NCI-H2029 treated with DMSO at 0.1 percent for 48 hours (cell line): ENCODE data around the gene GPHN.
"Not testable (repeated sequence)": the region's sequence is repeated elsewhere in the genome, so short reads cannot be mapped to it uniquely, and the experiment has no call there.

ENCODE experiments used
- DNase-seq: peaks from one replicate; lab custom pipeline; 2025; lab: John Stamatoyannopoulos, UW

GPHN gene

DNA sequence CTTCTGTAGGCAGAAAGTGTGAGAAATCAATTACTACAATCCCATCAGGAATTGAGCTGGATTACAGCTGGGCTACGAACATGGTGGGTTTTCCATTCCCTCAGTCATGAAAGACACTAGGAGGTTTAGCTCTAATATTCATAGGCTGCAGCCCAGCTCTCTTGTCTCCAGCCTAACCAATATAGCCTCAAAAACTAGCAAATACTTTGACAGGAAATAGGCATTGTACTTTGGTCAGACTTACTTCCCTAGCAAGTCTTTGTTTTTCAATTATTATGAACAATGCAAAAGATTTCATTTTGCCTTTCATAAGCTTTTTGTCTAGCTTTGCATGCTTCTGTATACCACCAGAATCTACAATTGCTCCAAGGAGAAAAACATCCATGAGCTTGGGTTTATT is 296.2 kb downstream of the GPHN start:
- no peak for DNase-seq

DNA sequence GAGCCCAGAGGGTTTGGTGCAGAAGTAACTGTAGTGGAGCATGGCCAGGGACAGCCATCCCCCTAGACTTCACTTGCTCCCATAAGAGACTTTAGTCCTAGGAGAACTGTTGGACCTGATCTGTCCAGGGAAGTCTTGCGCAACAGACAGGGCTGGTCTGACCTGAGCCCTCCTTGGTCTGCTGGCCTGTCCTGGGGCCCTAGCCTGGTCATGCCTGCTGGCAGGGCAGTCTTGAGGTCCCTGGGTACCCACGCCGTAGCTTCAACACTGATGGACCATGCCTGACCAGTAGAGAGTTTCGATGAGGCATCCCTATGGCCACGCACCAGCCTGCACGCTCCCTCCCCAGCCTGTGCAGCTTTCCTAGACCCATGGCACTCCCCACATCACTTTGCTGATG is 305.7 kb downstream of the GPHN start:
- DNase-seq, result no peak

DNA sequence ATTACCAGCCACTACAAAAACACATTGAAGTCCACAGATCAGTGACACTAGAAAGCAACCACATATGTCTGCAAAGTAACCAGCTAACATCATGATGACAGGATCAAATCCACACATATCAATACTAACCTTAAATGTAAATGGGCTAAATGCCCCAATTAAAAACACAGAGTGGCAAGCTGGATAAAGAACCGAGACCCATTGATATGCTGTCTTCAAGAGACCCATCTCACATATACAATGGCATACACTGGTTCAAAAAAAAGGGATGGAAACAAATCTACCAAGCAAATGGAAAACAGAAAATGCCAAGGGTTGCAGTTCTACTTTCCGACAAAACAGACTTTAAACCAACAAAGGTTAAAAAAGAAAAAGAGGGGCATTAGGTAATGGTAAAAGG is 307.7 kb downstream of the GPHN start:
- DNase-seq, result no peak

DNA sequence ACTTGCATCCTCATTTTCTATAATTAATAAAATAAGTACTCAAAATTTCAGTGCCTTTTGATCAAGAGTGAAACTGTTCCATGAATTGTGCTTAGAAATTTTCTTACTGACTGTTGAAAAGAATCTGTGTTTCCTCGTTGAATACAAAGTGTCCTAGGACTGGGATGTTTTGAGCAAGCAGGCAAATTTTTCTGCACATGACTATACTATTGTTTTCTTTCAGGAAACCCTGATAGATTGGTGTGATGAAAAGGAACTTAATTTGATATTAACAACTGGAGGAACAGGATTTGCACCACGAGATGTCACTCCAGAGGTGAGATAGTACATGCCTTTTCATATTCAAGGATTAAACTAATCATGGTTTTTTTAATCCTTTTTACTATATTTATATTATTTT is 316.3 kb downstream of the GPHN start:
- no peak for DNase-seq

DNA sequence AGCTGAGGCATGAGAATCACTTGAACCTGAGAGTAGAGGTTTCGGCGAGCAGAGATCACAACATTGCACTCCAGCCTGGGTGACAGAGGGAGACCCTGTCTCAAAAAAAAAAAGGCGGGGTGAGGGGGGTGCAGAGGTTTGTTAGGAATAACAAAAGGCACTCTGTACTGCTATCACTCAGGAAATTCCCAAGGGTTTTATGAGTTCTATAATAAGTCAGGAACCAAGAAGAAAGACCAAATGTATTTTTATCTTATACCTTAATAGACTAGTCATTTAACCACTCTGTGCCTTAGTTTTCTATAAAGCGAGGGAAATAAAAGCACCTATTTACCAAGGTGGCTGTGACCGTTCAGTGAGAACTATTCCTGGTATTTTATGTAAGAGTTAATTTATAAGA is 319.2 kb downstream of the GPHN start:
- DNase-seq, result no peak

DNA sequence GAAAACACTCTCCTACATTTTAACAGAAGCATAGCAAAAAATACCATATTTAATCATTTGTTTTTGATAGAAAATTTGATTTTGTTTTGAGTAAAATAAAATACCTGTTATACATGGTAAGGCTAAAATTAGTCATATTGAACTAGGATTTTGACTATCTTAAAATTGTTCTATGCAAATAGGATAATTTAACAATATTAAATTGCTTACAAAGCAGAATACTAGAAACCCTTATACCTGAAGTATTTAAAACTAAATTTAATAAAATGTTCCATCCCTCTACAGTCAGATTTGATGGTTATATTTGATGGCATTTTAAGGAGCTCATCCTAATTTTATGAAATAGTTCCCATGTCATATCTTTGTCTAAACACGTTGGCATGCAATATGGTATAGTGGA is 323.2 kb downstream of the GPHN start:
- no peak for DNase-seq

DNA sequence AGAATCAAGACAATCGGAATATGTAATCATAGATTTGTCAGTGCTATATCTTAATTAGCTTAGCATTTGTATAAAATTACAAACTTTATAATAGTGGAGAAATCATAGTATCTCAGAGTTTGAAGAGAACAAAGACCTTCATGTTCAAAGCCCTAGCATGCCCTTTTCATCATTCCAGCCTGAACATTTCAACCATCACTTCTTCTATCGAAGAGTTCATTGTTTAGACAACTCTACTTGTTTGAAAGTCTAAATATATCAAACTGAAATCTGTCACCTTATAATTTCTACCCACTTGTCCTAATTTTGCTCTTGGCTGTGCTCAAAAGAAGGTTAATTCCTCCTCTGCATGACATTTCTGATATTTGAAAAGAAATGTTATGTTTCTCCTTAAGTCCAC is 325.9 kb downstream of the GPHN start:
- no peak for DNase-seq

DNA sequence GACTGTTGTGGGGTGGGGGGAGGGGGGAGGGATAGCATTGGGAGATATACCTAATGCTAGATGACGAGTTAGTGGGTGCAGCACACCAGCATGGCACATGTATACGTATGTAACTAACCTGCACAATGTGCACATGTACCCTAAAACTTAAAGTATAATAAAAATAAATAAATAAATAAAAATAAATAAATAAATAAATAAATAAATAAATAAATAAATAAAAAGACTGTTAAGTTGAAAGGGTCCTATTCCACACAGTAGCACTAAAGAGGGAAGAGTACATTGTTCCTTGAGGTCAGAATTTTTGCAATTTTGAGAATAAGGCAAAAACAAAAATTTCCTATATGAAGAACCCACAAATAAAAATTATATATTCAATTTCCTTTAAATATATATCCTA is 329.5 kb downstream of the GPHN start:
- not testable (repeated sequence) for DNase-seq

DNA sequence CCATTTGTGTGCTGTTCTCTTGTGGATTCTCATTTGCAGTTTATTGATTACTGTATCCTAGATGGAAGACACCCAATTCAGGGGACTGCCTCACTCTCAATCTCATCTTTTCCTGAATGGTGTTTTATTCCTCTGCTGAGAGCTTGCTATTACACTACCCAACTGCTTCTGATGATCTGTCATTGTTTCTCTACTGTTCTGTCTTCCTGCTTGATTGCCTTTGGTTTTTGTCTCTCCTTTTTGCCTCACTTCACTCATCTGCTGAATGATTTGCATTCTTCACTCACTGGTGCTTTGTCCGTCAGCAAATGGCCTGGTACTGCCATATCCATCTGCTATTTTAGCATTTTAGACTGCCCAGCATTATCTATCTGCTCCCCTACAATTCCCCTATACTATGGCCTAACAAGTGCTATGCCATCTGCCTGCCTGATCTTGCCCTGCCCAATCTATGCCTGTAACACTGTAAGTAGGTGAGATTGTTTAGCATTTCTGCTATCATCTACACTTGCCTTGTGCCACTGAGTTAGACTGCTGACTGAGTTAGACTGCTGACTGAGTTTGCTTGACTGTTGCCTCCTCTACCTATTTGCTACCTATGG is 335.1 kb downstream of the GPHN start:
- no peak for DNase-seq

DNA sequence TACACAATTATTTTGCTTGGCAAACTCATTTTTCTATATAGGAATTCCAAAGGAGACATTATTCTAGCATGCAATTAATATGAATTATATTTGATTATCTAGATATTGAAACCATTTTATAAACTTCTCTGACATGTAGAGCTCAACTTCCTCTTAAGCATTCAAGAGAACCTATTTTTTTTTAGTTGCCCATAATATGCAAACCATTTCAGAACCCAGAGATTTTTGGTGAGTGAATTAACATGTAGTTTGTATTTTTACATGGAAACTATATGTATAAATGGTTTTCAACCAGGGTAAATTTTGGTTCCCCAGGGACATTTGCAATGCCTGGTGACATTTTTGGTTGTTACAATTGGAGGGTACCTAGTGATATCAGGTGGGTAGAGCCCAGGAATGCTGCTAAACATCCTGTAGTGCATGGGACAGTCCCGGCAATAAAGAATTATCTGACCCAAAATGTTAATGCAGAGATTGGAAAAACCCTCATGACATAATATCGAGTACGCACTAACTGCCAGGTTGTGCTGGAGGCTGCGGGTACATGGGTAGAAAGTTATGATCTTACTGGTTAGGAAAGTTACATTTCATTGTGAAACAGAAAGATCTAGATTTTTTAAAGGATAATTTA is 342.4 kb downstream of the GPHN start:
- DNase-seq, result no peak

DNA sequence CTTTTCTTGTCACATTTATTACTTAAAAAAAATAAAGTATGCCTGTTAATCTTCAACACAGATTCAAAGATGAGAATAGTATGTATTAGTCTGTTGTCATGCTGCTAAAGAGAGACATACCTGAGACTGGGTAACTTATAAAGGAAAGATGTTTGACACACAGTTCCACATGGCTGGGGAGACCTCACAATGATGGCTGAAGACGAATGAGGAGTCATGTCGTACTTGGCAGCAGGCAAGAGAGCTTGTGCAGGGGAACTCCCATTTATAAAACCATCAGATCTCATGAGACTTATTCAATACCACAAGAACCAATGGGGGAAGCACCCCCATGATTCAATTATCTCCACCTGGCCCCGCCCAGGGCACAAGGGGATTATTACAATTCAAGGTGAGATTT is 345.4 kb downstream of the GPHN start:
- DNase-seq, result no peak

DNA sequence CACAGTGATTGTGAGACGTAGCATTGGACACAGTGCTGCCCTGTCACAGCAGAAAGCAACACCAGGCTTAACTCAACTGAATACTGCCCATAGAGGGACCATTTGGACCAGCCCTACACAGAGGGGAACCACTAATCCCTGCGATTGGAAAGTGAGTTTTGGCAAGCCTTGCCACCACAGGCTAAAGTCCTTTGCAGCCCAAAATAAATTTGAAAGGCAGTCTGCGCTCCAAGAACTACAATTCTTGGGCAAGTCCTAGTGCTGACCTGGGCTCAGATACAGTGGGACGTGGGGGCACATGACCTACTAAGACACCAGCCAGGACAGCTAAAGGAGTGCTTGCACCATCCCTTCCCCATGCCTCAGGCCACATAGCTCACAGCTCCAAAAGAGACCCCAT is 349.9 kb downstream of the GPHN start:
- DNase-seq, result no peak

DNA sequence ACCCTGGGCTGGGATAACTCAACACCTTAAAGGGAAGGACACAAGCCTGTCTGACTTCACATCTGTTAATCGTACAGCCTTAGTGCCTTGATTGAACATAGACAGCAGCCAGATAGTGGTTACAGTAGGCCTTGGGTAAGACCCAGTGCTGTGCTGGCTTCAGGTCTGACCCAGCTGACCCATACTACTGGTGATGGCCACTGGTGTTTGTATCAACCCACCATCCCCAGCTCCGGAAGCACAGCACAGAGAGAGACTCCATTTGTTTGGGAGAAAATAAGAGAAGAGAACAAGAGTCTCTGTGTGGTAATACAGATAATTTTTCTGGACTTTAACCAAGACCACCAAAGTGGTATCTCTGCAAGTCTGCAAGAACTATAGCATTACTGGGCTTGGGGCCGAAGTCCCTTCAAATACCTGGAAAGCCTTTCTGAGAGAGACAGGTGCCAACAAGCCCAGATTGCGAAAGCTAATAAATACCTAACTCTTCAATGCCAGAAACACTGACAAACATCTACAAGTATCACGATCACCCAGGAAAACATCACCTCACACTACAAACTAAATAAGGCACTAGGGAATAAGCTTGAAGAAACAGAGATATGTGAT is 351.2 kb downstream of the GPHN start:
- DNase-seq, result no peak

DNA sequence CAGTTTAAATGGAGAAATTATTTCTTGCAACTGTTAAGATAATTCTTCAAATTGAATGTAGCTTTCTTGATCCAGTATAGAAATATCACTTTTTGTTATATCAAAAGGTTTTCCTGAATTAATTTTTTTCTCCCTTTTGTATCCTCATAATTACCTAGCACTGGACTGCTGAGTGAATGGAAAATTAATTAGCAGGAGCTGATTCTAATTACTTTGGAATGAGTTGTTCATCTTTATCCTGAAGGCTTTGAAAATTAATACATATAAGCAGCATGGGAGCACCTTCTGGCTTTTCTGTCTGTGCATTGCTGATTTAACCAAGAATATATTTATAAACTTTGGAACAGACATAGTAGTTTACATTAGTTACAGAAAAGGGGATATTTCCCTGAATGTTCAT is 373.6 kb downstream of the GPHN start:
- DNase-seq, result no peak

DNA sequence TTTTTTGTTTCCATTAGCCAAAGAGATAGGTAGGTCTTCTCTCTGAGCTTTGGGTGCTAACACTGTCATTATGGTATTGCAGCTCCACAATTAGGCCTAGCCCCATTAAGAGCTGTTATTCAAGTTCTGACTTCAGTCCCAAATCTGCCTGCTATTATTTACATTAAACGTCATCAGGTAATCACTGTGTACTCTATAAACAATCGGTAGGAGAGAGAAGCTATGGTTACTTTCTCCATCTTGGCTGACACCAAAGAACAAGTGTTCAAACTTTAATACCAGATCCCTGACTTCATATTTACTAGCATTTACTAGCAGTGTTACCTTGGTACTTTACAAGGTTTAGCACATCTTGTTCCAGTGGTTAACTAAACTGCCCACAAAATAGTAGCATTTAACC is 376.2 kb downstream of the GPHN start:
- no peak for DNase-seq

DNA sequence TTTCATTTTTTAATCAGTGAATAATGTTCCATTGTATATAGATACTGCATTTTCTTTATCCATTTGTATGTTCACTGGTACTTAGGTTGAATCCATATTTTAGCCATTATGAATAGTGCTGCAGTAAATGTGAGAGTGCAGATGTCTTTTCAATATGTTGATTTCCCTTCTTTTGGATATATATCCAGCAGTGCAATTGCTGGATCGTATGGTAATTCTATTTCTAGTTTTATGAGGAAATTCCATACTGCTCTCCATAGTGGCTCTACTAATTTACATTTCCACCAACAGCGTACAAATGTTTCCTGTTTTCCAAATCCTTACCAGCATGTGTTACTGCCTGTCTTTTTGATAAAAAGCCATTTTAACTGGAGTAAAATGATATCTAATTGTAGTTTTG is 392.8 kb downstream of the GPHN start:
- no peak for DNase-seq

DNA sequence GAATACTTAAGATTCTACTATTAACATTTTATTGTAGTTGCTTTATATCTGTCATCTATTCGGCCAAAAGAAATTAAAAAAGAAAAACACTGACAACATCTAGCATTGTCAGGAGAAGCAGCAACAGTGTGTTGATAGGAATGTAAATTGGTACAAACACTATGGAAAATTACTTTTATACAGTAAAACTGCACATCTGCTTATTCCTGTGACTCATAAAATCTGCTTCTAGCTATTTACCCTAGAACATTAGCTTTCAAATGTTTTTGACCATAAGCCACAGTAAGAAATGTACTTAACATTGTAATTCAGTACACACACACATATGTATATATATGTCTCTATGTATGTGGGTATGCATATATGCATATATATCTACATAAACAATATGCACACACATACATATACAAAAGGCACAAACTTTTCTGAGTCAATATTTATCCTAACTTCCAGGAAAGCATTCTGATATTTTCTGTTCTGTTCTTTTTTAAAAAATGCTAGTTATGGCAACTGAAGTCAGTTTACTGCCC is 402.4 kb downstream of the GPHN start:
- DNase-seq, result no peak

DNA sequence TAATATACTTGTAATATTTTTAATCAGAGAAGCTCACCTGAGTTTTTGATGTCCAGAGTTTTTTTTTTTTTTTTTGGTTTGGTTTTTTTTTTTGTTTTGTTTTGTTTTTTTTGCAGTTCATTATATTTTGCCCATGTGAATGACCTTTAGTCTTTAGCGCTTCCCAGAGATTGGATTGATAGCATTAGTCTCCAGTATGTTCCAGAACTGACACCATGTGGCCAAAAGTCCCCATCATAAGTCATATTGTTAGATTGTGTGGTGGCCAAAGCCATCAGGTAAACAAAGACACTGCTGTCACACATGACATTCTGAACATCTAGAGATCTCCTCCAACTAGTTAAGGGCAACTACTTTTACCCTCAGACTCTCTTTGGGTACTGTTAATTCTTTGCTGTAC is 408.5 kb downstream of the GPHN start:
- no peak for DNase-seq

DNA sequence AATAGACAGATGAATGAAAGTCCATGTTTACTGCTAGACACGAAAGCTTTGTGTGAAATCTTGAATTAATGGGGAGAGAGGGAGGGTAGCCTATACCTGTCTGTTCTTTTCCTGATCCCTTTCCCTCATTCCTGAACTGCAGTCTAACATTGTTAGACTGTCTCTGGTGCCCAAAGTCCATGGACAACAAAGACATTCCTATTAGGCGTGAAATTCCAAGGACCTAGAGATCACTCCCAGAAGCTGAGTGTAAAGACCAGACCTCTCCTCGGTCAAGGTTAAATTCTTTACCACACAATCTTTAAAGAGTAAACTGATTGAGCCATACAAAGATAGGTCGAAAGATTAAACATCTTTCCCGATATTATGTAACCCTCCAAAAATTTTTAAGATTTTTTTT is 410.6 kb downstream of the GPHN start:
- no peak for DNase-seq

DNA sequence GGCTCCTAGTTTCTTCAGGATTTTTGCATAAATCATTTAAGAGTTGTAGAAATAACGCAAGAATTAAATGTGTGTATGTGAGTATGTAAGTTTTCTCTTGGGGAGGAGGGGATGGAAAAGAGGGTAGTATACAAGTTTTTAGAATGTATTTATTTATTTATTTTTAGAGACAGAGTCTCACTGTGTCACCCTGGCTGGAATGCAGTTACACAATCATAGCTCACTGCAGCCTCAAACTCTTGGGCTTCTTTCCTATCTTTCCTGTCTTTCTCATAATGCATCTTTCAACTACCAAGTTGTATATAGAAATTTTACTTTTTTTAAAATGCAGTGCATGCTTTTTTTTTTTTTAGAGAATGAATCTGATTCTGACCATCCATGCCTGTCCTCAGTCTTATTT is 412.2 kb downstream of the GPHN start:
- DNase-seq, result no peak

DNA sequence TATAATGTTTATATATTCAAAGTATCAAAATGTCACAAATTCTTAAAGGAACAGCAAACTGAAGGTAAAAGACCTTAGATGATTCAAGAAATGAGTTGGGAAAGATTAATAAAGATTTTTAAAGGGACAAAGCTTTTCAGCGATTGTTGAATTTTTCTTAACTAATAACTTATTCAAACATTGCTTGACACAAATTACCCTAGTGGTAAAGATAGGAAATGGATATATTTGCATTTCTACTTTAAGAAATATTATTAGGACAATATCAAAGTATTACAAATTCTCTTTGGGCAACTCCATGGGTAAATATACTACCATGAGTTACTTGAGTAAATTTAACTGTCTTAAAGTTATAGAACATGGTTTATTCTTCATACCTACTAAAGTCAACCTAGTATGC is 415.3 kb downstream of the GPHN start:
- DNase-seq, result no peak

DNA sequence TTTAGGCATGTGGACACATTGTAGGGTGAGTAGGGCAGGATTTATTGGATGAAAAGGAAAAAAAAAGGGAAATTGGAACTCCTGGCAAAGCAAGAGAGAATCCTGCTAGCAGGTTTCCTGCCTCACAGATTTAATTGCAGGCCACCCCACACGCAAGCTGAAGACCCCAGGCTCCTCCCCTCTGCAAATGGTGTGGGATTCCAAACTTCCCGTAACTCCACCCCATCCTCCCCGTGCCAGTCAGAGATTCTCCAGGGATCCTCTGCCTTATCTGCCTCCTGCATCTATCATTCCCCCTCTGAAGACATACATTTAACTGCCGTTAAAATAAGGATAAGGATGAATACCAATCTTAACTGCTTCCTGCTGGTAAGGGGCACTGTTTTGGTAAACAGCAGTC is 431.5 kb downstream of the GPHN start:
- DNase-seq, result no peak

DNA sequence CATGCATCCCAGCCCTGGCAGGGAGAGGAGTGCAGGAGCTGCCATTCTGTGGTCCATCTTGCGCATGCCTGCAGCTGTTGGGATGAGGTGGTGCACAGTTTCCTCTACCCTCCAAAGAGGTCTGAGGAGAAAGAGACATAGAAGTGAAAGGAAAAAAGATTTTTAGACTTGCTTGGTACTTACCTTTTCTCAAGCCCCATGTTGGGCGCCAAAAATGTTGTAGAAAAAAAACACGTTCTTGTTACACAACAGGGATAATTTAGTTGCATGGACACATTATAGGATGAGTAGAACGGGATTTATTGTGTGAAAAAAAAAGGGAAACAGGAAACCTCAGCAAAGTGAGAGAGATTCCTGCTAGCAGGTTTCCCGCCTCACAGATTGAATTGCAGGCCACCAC is 436.9 kb downstream of the GPHN start:
- no peak for DNase-seq

DNA sequence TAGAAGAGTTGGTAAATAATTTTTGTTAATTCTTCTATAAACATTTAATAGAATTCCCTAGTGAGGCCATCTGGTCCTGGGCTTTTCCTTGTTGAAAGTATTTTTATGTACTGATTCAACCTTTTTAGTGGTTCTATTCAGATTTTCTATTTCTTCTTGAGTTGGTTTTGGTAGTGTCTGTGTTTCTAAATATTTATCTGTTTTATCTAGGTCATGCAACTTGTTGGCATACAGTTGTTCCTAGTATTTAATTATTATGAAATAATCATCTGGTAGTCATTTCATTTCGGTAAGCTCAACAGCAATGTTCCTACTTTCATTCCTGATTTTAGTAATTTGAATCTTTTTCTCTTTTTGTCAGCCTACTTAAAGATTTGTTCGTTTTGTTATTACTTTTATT is 447.2 kb downstream of the GPHN start:
- no peak for DNase-seq
